Right atrium auricular region (tissue), 2 donors: ENCODE results near the gene PCSK6. TPM values are rescaled to one million over a fixed set of nuclear protein-coding genes. Genes with fewer than 3 reads are reported as not detected.
A peak's percentile ranks its signal among the peaks of the same experiment; 100 is the strongest.

Source experiments
- DNase-seq: peaks from one replicate; pipeline ENCODE4 v3.0.0-alpha.2; 2019; ENCODE audit warnings: low spot score
- H3K27ac ChIP-seq, 2 donors: fragments of 200-600 bp; sonication (generic); 1 replicate in 1 of 2; 2 replicates in 1 of 2; pipeline ENCODE4 v1.5.1; 2016 to 2019
- H3K27me3 ChIP-seq, 2 donors: fragments of 200-600 bp; sonication (generic); one replicate each; pipeline versions ENCODE4 v1.5.1 to v1.6.0; 2017 to 2019
- H3K36me3 ChIP-seq: fragments of 200-600 bp; sonication (generic); one replicate; pipeline ENCODE4 v1.5.1; 2016
- H3K4me1 ChIP-seq, 2 donors: fragments of 200-600 bp; sonication (generic); one replicate each; pipeline versions ENCODE4 v1.5.1 to v1.6.0; 2017 to 2019
- H3K4me3 ChIP-seq, 2 donors: fragments of 200-600 bp; sonication (generic); 1 replicate in 1 of 2; 2 replicates in 1 of 2; pipeline ENCODE4 v1.5.1; 2017 to 2019; ENCODE audit warnings: mild to moderate bottlenecking in 1 of 2, moderate library complexity in 1 of 2
- H3K9me3 ChIP-seq, 2 donors: fragments of 200-600 bp; sonication (generic); one replicate each; pipeline ENCODE4 v1.5.1; 2019
- CTCF ChIP-seq, 2 donors: fragments of 200-600 bp; sonication (generic); IDR thresholded peaks; one replicate each; pipeline ENCODE4 v1.5.1; 2019; ENCODE audit warnings: antibody characterized with exemption in 2 of 2
- total RNA-seq, 2 donors: library from RNA; depleted of rRNA; stranded (reverse); fragments of >200 nt; gene quantifications; one replicate each; pipeline ENCODE4 v1.1.0, GENCODE V29; 2016

The PCSK6 gene
- total RNA-seq, 2 donors from 2014 or later, result 14.4 to 19.9 TPM

- Histone ChIP-seq H3K9me3 (no peaks in the 10 kb centered on the region), H3K4me3 (no peak overlapping the region), H3K27me3 (no peaks in the 10 kb centered on the region), H3K36me3 (peaks cover 77% of the 10 kb centered on the region), H3K4me1 (peaks cover 0 to under 1% of the 10 kb centered on the region in 2 donors), H3K27ac (no peak overlapping the region)
- DNase-seq, result no peak
- no peak for TF ChIP-seq CTCF (IDR thresholded peaks at IDR 0.05)
Measured at GRCh38 chr15:101286471-101287114, 202.9 kb downstream of the PCSK6 start.

- Histone ChIP-seq H3K27ac (no peak overlapping the region), H3K36me3 (peaks cover 80% of the 10 kb centered on the region), H3K4me3 (no peak overlapping the region), H3K9me3 (no peaks in the 10 kb centered on the region), H3K27me3 (no peaks in the 10 kb centered on the region), H3K4me1 (no peaks in the 10 kb centered on the region)
- no peak for TF ChIP-seq CTCF (IDR thresholded peaks at IDR 0.05)
- DNase-seq, result no peak
Measured at GRCh38 chr15:101283931-101284330, 205.6 kb downstream of the PCSK6 start.

- TF ChIP-seq CTCF (IDR thresholded peaks at IDR 0.05), result no peak
- no peak overlapping the region for H3K27ac ChIP-seq
- no peak overlapping the region for H3K4me3 ChIP-seq
- DNase-seq, result no peak
- H3K9me3 ChIP-seq, result no peaks in the 10 kb centered on the region
- peaks cover 0 to 16% of the 10 kb centered on the region in 2 donors for H3K4me1 ChIP-seq
- H3K27me3 ChIP-seq, result no peaks in the 10 kb centered on the region
- H3K36me3 ChIP-seq, result peaks cover 56% of the 10 kb centered on the region
Measured at GRCh38 chr15:101280007-101280406, 209.5 kb downstream of the PCSK6 start.

GRCh38 chr15:101277943-101278564, 211.5 kb downstream of the PCSK6 start:
- Histone ChIP-seq H3K4me1 (peaks cover 0 to 24% of the 10 kb centered on the region in 2 donors), H3K4me3 (peak overlapping the region in 1 of 2 donors; percentile 90), H3K27me3 (no peaks in the 10 kb centered on the region), H3K9me3 (no peaks in the 10 kb centered on the region), H3K27ac (peak overlapping the region; percentile 91 to 95), H3K36me3 (peaks cover 57% of the 10 kb centered on the region)
- TF ChIP-seq CTCF (IDR thresholded peaks at IDR 0.05), result no peak
- no peak for DNase-seq

GRCh38 chr15:101277038-101277822, 212.3 kb downstream of the PCSK6 start, which contains the start of gene SELENOS:
Gene SELENOS, minus strand, starts transcription at chr15:101277485. Its CDS starts 68 bp downstream, at chr15:101277417.
- H3K4me1 ChIP-seq, result peaks cover 0 to 25% of the 10 kb centered on the region in 2 donors
- H3K9me3 ChIP-seq, result no peaks in the 10 kb centered on the region
- H3K27me3 ChIP-seq, result no peaks in the 10 kb centered on the region
- peaks cover 57% of the 10 kb centered on the region for H3K36me3 ChIP-seq
- H3K4me3 ChIP-seq, result peak within 1 kb of the TSS; percentile 85 to 90
- peak in 1 of 2 donors; percentile 11 for TF ChIP-seq CTCF (IDR thresholded peaks at IDR 0.05)
- H3K27ac ChIP-seq, result peak within 1 kb of the TSS; percentile 91 to 95
- DNase-seq, result peak; percentile 93
